Measurements from ENCODE around the gene TENM4. TPM values are rescaled to one million over a fixed set of nuclear protein-coding genes. Genes with fewer than 3 reads are reported as not detected.

TENM4 gene
- polyA plus RNA-seq, 1 experiment = 0.39 TPM

DNA sequence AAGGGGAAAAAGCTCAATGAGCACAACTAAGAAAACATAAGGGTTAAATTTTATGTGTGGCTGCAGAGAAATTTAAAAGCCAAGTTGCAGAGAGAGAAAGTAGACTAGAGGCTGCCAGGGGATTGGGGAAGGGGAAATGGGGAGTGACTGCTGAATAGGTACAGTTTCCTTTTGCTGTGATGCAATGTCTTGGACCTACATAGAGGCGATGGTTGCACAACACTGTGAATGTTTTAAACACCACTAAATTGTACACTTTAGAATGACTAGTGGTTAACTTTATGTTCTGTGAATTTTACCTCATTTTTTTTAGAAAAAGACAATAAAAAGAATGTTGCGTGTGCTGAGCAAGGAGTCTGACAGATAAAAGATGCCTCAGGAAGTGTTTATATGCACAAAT lies 36.5 kb downstream of the TENM4 start:
- no peak for DNase-seq (ENCODE audit: low read depth)
- H3K27me3 ChIP-seq (ENCODE audit: control insufficient read depth, insufficient read depth, low read length) = no peaks in the 10 kb centered on the region; the same call in 1 of the 2 replicates
- TF ChIP-seq CTCF (IDR thresholded peaks at IDR 0.05; ENCODE audit: insufficient read depth, low read depth, low read length) = no peak
- no peaks in the 10 kb centered on the region for H3K36me3 ChIP-seq (ENCODE audit: control insufficient read depth, insufficient read depth, low read length)
- POLR2A ChIA-PET = no interaction called here
- CTCF ChIA-PET = interaction anchor here (0.9 to 2.5 kb wide), 2 partner anchors 54 to 88 kb away, joined by 3 to 6 read pairs; no protein-coding TSS in a partner anchor
- H3K4me3 ChIP-seq (ENCODE audit: low read depth, low read length) = no peak overlapping the region

DNA sequence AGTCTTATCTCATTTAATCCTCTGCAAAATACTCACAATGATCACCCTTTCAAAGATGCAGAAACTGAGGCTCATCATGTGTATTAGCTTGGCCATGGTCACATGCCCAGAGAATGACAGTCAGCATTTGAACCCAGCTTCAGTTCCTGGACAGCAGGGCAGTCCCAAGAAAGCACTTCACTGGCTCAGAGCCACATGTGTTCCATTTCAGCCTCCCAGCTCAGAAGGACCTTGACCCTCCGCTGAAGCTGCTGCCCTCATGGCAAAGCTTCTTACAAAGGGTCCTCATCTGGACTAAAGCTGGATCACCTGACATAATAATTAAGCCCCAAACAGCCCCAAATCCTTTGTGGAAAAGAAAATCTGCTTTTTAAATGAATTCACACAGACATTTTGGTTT lies 37.0 kb downstream of the TENM4 start:
- no peaks in the 10 kb centered on the region; the same call in 1 of the 2 replicates for H3K27me3 ChIP-seq (ENCODE audit: control insufficient read depth, insufficient read depth, low read length)
- ChIA-PET POLR2A (no interaction called here), CTCF (interaction anchor here (0.9 to 2.5 kb wide), 3 partner anchors 8 to 89 kb away, joined by 3 to 6 read pairs (median 4); no protein-coding TSS in a partner anchor)
- no peaks in the 10 kb centered on the region for H3K36me3 ChIP-seq (ENCODE audit: control insufficient read depth, insufficient read depth, low read length)
- DNase-seq (ENCODE audit: low read depth) = no peak
- no peak for TF ChIP-seq CTCF (IDR thresholded peaks at IDR 0.05; ENCODE audit: insufficient read depth, low read depth, low read length)
- no peak overlapping the region for H3K4me3 ChIP-seq (ENCODE audit: low read depth, low read length)

GRCh38 chr11:79402912-79403311 lies 37.9 kb downstream of the TENM4 start:
- no peaks in the 10 kb centered on the region for H3K36me3 ChIP-seq (ENCODE audit: control insufficient read depth, insufficient read depth, low read length)
- H3K27me3 ChIP-seq (ENCODE audit: control insufficient read depth, insufficient read depth, low read length) = no peaks in the 10 kb centered on the region; the same call in 1 of the 2 replicates
- no peak overlapping the region for H3K4me3 ChIP-seq (ENCODE audit: low read depth, low read length)
- TF ChIP-seq CTCF (IDR thresholded peaks at IDR 0.05; ENCODE audit: insufficient read depth, low read depth, low read length) = no peak
- POLR2A ChIA-PET = no interaction called here
- no peak for DNase-seq (ENCODE audit: low read depth)
- CTCF ChIA-PET = interaction anchor here (1.7 to 2.5 kb wide), 2 partner anchors 9 to 90 kb away, joined by 4 to 6 read pairs; no protein-coding TSS in a partner anchor

- POLR2A ChIA-PET = no interaction called here
- no peak overlapping the region for H3K4me3 ChIP-seq (ENCODE audit: low read depth, low read length)
- CTCF ChIA-PET = interaction anchor here (0.6 to 2.9 kb wide), 24 partner anchors 9 to 756 kb away, joined by 3 to 49 read pairs (median 4); partner anchors contain the start of gene TENM4
- H3K27me3 ChIP-seq (ENCODE audit: control insufficient read depth, insufficient read depth, low read length) = no peaks in the 10 kb centered on the region; the same call in 1 of the 2 replicates
- no peak for DNase-seq (ENCODE audit: low read depth)
- no peaks in the 10 kb centered on the region for H3K36me3 ChIP-seq (ENCODE audit: control insufficient read depth, insufficient read depth, low read length)
- peak; percentile 79 for TF ChIP-seq CTCF (IDR thresholded peaks at IDR 0.05; ENCODE audit: insufficient read depth, low read depth, low read length)
Observed at GRCh38 chr11:79400717-79401330, 40.0 kb downstream of the TENM4 start.

DNA sequence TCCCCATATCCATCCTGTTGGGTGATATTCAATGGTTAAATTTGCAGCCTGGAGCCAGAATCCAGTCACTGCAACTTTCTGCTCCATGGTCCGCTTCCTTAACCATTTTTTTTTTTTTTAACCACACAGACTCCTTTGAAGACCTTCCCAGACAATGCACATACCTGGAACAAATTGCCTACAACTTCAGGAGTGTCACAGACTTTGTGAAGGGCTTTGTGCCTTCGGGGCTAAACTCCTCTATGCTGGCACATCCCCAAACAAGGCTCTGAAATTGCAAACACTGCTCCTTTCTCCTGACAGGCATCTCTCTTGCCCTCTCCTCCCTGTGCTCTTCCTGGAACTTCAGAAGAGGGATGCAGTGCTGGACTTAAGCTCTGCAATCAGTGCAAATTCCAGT lies 40.6 kb downstream of the TENM4 start:
- DNase-seq (ENCODE audit: low read depth) = no peak
- no peak for TF ChIP-seq CTCF (IDR thresholded peaks at IDR 0.05; ENCODE audit: insufficient read depth, low read depth, low read length)
- H3K27me3 ChIP-seq (ENCODE audit: control insufficient read depth, insufficient read depth, low read length) = no peaks in the 10 kb centered on the region; the same call in 1 of the 2 replicates
- ChIA-PET CTCF (interaction anchor here (0.6 to 2.9 kb wide), 22 partner anchors 9 to 755 kb away, joined by 3 to 49 read pairs (median 4); partner anchors contain the start of gene TENM4), POLR2A (no interaction called here)
- H3K4me3 ChIP-seq (ENCODE audit: low read depth, low read length) = no peak overlapping the region
- H3K36me3 ChIP-seq (ENCODE audit: control insufficient read depth, insufficient read depth, low read length) = no peaks in the 10 kb centered on the region

All from BJ (cell line).